GM12874 (cell line): ENCODE measurements around the gene BMPR1A.

Experiments used
- CTCF ChIP-seq: IDR thresholded peaks from 2 replicates; pipeline ENCODE4 v1.5.1; 2011; ENCODE audit warnings: low read depth, mild to moderate bottlenecking, control low read depth, low read length, moderate library complexity; ENCODE audit not compliant: insufficient read depth

Gene BMPR1A

DNA sequence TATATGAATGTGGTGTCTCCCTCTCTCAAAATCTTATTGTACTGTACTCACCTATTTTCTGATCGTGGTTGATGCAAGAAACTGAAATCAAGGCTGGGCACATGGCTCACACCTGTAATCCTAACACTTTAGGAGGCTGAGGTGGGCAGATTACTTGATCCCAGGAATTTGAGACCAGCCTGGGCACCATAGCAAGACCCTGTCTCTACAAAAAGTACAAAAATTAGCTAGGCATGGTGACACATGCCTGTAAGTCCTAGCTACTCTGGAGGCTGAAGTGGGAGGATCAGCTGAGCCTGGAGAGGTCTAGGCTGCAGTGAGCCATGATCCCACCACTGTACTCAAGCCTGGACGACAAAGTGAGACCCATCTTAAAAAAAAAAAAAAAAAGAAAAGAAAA is 185.0 kb downstream of the BMPR1A start:
- TF ChIP-seq CTCF = no peak

GRCh38 chr10:86941991-86942421 is 185.6 kb downstream of the BMPR1A start:
- TF ChIP-seq CTCF = no peak

DNA sequence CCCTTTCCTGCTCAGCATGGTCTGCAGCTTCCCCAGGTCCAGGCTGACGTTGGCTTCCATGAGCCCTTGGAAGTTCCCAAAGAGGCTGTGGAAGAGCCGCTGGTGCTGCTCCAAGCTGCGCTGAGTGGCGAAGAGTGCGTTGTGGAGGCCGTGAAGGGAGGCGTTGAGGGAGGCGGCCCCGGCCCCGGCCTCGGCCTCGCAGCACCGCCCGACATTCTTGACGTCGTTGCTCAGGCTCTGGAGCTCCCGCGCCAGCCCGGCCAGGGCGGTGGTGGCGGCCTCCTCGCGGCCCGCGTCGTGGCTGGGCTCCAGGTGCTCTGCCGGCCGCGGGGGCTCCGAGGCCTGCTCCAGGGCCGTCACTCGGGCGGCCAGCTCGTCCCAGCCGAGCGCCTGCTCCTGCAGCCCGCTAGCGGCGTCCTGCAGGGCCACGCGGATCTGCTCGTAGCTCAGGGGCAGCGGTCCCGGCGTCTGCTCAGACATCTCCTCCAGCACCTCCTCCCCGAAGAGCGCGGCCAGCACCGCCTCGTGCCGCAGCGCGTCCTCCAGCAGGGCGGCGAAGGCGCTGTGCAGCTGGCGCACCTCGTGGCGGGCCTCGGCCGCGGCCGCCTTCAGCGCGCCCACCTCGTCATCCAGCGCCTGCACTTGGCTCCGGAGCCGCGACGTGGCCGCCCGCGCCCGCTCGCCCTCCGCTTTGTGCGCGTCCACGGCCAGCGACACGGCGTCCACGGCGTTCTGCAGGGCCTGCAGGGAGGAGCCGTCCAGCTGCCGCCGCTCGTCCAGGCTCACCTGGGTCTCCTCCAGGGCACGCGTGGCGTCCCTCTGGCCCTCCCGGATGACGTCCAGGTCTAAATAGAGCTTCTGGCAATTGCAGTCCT is 186.3 kb downstream of the BMPR1A start:
- no peak for TF ChIP-seq CTCF

- TF ChIP-seq CTCF = no peak
Measured at GRCh38 chr10:86943316-86944030, 187.1 kb downstream of the BMPR1A start.

- no peak for TF ChIP-seq CTCF
Measured at GRCh38 chr10:86944031-86944419, 187.6 kb downstream of the BMPR1A start.

- TF ChIP-seq CTCF = no peak
Measured at GRCh38 chr10:86944471-86944870, 188.1 kb downstream of the BMPR1A start.

DNA sequence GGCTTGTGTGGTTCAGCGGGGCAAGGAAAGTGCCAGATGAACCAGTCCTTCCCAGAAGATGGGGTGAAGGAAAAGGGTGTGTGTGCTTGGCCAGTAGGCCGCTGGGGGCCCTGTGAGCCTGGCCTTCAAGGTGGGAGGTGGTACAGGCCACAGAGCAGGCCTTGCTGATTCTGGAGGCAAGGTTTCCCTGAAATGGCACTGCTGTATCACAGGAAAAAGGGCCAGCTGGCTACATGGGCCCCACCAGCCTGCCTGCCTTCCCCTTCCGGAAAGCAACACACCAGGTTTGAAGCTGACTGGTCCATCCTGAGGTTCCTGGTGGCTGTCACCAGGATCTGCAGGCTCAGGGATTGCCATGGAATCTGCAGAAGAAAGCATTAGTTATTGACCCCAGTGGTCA is 188.5 kb downstream of the BMPR1A start:
- no peak for TF ChIP-seq CTCF
